Thyroid gland (tissue), 4 donors: ENCODE measurements around the gene TLE6.

Experiments
- CTCF ChIP-seq, 6 experiments: fragments of 200-600 bp in 3 of 6; fragments of 450-650 bp in 3 of 6; sonication (generic) in 3 of 6; IDR thresholded peaks; one replicate each; pipeline ENCODE4 v1.5.1; 2016 to 2019; ENCODE audit warnings: antibody characterized with exemption in 6 of 6, mild to moderate bottlenecking in 2 of 6, inconsistent platforms in 1 of 6, moderate library complexity in 1 of 6
- POLR2A ChIP-seq, 2 donors: fragments of 450-650 bp; IDR thresholded peaks; one replicate each; pipeline ENCODE4 v1.6.1; 2017; ENCODE audit warnings: antibody characterized with exemption in 2 of 2, mild to moderate bottlenecking in 2 of 2, moderate library complexity in 1 of 2

- TF ChIP-seq POLR2A (IDR thresholded peaks at IDR 0.05) (no peak), CTCF (IDR thresholded peaks at IDR 0.05) (no peak)
Measured at GRCh38 chr19:3006075-3006767, 28.9 kb downstream of the TLE6 start.
